Activated CD4-positive, alpha-beta T cell treated with anti-CD3 and anti-CD28 coated beads, Interleukin-2, amount 10 ng/mL, durations not matched to agents 24 days and 14 days (primary cell): Measurements from ENCODE around the gene MYEF2. TPM values are rescaled to one million over a fixed set of nuclear protein-coding genes. Genes with fewer than 3 reads are reported as not detected.

Experiments used
- DNase-seq: peaks from one replicate; pipeline ENCODE4 v3.0.0; 2022
- H3K27ac Mint-ChIP-seq: one replicate; pipeline ENCODE4 v1.8.0; 2022; ENCODE audit warnings: mild to moderate bottlenecking, mixed read lengths
- H3K27me3 Mint-ChIP-seq: one replicate; pipeline ENCODE4 v1.8.0; 2022; ENCODE audit warnings: mixed read lengths
- H3K36me3 Mint-ChIP-seq: one replicate; pipeline ENCODE4 v1.8.0; 2022; ENCODE audit warnings: low read depth, mild to moderate bottlenecking, mixed read lengths
- H3K4me1 Mint-ChIP-seq: one replicate; pipeline ENCODE4 v1.8.0; 2021; ENCODE audit warnings: mixed read lengths
- H3K4me3 Mint-ChIP-seq: one replicate; pipeline ENCODE4 v1.8.0; 2022; ENCODE audit warnings: mild to moderate bottlenecking, moderate library complexity, mixed read lengths
- H3K9me3 Mint-ChIP-seq: one replicate; pipeline ENCODE4 v1.8.0; 2021; ENCODE audit warnings: mixed read lengths
- intact Hi-C: fragments of 100-400 bp; cut with micrococcal nuclease; formaldehyde crosslinking; loops from one replicate; pipeline ENCODE4 v1.15.1; 2023
- total RNA-seq: library from RNA; stranded (reverse); gene quantifications from 2 replicates; pipeline ENCODE4 v1.2.3, GENCODE V29; 2022

Gene MYEF2
- total RNA-seq, 1 donor from 2014 or later: 27.5 TPM

GRCh38 chr15:48121849-48122248, 56.2 kb downstream of the MYEF2 start:
- Mint-ChIP-seq H3K4me3 (no peak overlapping the region), H3K36me3 (no peaks in the 10 kb centered on the region), H3K9me3 (no peaks in the 10 kb centered on the region), H3K27ac (no peak overlapping the region), H3K27me3 (peaks cover 7% of the 10 kb centered on the region), H3K4me1 (no peaks in the 10 kb centered on the region)
- intact Hi-C loops: no loop called here
- no peak for DNase-seq

- intact Hi-C loops: no loop called here
- no peaks in the 10 kb centered on the region for H3K4me1 Mint-ChIP-seq
- no peak for DNase-seq
- no peaks in the 10 kb centered on the region for H3K9me3 Mint-ChIP-seq
- H3K4me3 Mint-ChIP-seq: no peak within 1 kb of the TSS
- H3K36me3 Mint-ChIP-seq: no peaks in the 10 kb centered on the region
- no peak within 1 kb of the TSS for H3K27ac Mint-ChIP-seq
- peaks cover 3% of the 10 kb centered on the region for H3K27me3 Mint-ChIP-seq
Measured at GRCh38 chr15:48120745-48121144, 57.4 kb downstream of the MYEF2 start, which contains the start of gene SLC24A5. TSS of gene SLC24A5 (plus strand) at chr15:48120990. CDS start at chr15:48121045, 55 bp downstream.

- Mint-ChIP-seq H3K4me1 (no peaks in the 10 kb centered on the region), H3K4me3 (no peak overlapping the region), H3K27ac (no peak overlapping the region), H3K36me3 (no peaks in the 10 kb centered on the region), H3K9me3 (no peaks in the 10 kb centered on the region), H3K27me3 (peaks cover 6% of the 10 kb centered on the region)
- intact Hi-C loops: no loop called here
- DNase-seq: no peak
Measured at GRCh38 chr15:48119277-48119676, 58.8 kb downstream of the MYEF2 start.

- peaks cover 13% of the 10 kb centered on the region for H3K27me3 Mint-ChIP-seq
- no peak for DNase-seq
- no peak overlapping the region for H3K4me3 Mint-ChIP-seq
- intact Hi-C loops: loop anchor here (2.0 kb wide), 1 partner anchor 139 kb away; no protein-coding TSS in a partner anchor
- H3K27ac Mint-ChIP-seq: no peak overlapping the region
- H3K9me3 Mint-ChIP-seq: no peaks in the 10 kb centered on the region
- H3K36me3 Mint-ChIP-seq: no peaks in the 10 kb centered on the region
- no peaks in the 10 kb centered on the region for H3K4me1 Mint-ChIP-seq
Measured at GRCh38 chr15:48112242-48112641, 65.9 kb downstream of the MYEF2 start.

GRCh38 chr15:48109856-48110531, 68.1 kb downstream of the MYEF2 start:
- intact Hi-C loops: loop anchor here (10.0 kb wide), 1 partner anchor 175 kb away; no protein-coding TSS in a partner anchor
- Mint-ChIP-seq H3K4me1 (no peaks in the 10 kb centered on the region), H3K27me3 (peaks cover 20% of the 10 kb centered on the region)

GRCh38 chr15:48109212-48109611, 68.9 kb downstream of the MYEF2 start:
- no peak overlapping the region for H3K4me3 Mint-ChIP-seq
- H3K36me3 Mint-ChIP-seq: no peaks in the 10 kb centered on the region
- no peak overlapping the region for H3K27ac Mint-ChIP-seq
- H3K9me3 Mint-ChIP-seq: no peaks in the 10 kb centered on the region
- no peak for DNase-seq
- H3K27me3 Mint-ChIP-seq: peaks cover 17% of the 10 kb centered on the region
- intact Hi-C loops: loop anchor here (10.0 kb wide), 1 partner anchor 176 kb away; no protein-coding TSS in a partner anchor
- no peaks in the 10 kb centered on the region for H3K4me1 Mint-ChIP-seq

More at GRCh38 chr15:48109856-48110531, 68.1 kb downstream of the MYEF2 start:
- no peak overlapping the region for H3K27ac Mint-ChIP-seq
- H3K36me3 Mint-ChIP-seq: no peaks in the 10 kb centered on the region
- DNase-seq: no peak
- no peaks in the 10 kb centered on the region for H3K9me3 Mint-ChIP-seq
- H3K4me3 Mint-ChIP-seq: no peak overlapping the region

GRCh38 chr15:48105936-48106335, 72.2 kb downstream of the MYEF2 start:
- Mint-ChIP-seq H3K27me3 (peaks cover 21% of the 10 kb centered on the region), H3K4me3 (no peak overlapping the region), H3K36me3 (no peaks in the 10 kb centered on the region), H3K4me1 (no peaks in the 10 kb centered on the region), H3K9me3 (no peaks in the 10 kb centered on the region), H3K27ac (no peak overlapping the region)
- no peak for DNase-seq
- intact Hi-C loops: loop anchor here (10.0 kb wide), 1 partner anchor 179 kb away; no protein-coding TSS in a partner anchor

- Mint-ChIP-seq H3K27me3 (peaks cover 23% of the 10 kb centered on the region), H3K4me1 (no peaks in the 10 kb centered on the region), H3K9me3 (no peaks in the 10 kb centered on the region), H3K36me3 (no peaks in the 10 kb centered on the region), H3K27ac (no peak overlapping the region), H3K4me3 (no peak overlapping the region)
- DNase-seq: no peak
- intact Hi-C loops: loop anchor here (10.0 kb wide), 1 partner anchor 181 kb away; no protein-coding TSS in a partner anchor
Measured at GRCh38 chr15:48103647-48104046, 74.4 kb downstream of the MYEF2 start.

- H3K4me3 Mint-ChIP-seq: no peak overlapping the region
- H3K36me3 Mint-ChIP-seq: no peaks in the 10 kb centered on the region
- no peaks in the 10 kb centered on the region for H3K9me3 Mint-ChIP-seq
- no peaks in the 10 kb centered on the region for H3K4me1 Mint-ChIP-seq
- intact Hi-C loops: loop anchor here (10.0 kb wide), 1 partner anchor 183 kb away; no protein-coding TSS in a partner anchor
- H3K27me3 Mint-ChIP-seq: peaks cover 21% of the 10 kb centered on the region
- no peak for DNase-seq
- H3K27ac Mint-ChIP-seq: no peak overlapping the region
Measured at GRCh38 chr15:48102167-48102566, 75.9 kb downstream of the MYEF2 start.

- Mint-ChIP-seq H3K4me3 (no peak overlapping the region), H3K36me3 (no peaks in the 10 kb centered on the region), H3K27me3 (peaks cover 17% of the 10 kb centered on the region), H3K9me3 (no peaks in the 10 kb centered on the region), H3K27ac (no peak overlapping the region), H3K4me1 (no peaks in the 10 kb centered on the region)
- intact Hi-C loops: loop anchor here (10.0 kb wide), 1 partner anchor 183 kb away; no protein-coding TSS in a partner anchor
- DNase-seq: no peak
Measured at GRCh38 chr15:48101376-48101961, 76.6 kb downstream of the MYEF2 start.

- no peak overlapping the region for H3K4me3 Mint-ChIP-seq
- peaks cover 8% of the 10 kb centered on the region for H3K27me3 Mint-ChIP-seq
- H3K4me1 Mint-ChIP-seq: no peaks in the 10 kb centered on the region
- no peaks in the 10 kb centered on the region for H3K36me3 Mint-ChIP-seq
- no peak overlapping the region for H3K27ac Mint-ChIP-seq
- no peak for DNase-seq
- intact Hi-C loops: no loop called here
- no peaks in the 10 kb centered on the region for H3K9me3 Mint-ChIP-seq
Measured at GRCh38 chr15:48097264-48097663, 80.8 kb downstream of the MYEF2 start.

GRCh38 chr15:48096813-48097212, 81.3 kb downstream of the MYEF2 start:
- H3K27ac Mint-ChIP-seq: no peak overlapping the region
- H3K4me1 Mint-ChIP-seq: no peaks in the 10 kb centered on the region
- no peak for DNase-seq
- intact Hi-C loops: no loop called here
- H3K4me3 Mint-ChIP-seq: no peak overlapping the region
- H3K27me3 Mint-ChIP-seq: peaks cover 7% of the 10 kb centered on the region
- H3K36me3 Mint-ChIP-seq: no peaks in the 10 kb centered on the region
- H3K9me3 Mint-ChIP-seq: no peaks in the 10 kb centered on the region

GRCh38 chr15:48096355-48096786, 81.7 kb downstream of the MYEF2 start:
- no peak overlapping the region for H3K4me3 Mint-ChIP-seq
- no peaks in the 10 kb centered on the region for H3K9me3 Mint-ChIP-seq
- intact Hi-C loops: no loop called here
- H3K27me3 Mint-ChIP-seq: peaks cover 7% of the 10 kb centered on the region
- H3K27ac Mint-ChIP-seq: no peak overlapping the region
- no peaks in the 10 kb centered on the region for H3K4me1 Mint-ChIP-seq
- DNase-seq: no peak
- H3K36me3 Mint-ChIP-seq: no peaks in the 10 kb centered on the region

GRCh38 chr15:48091522-48091921, 86.6 kb downstream of the MYEF2 start:
- Mint-ChIP-seq H3K9me3 (no peaks in the 10 kb centered on the region), H3K36me3 (no peaks in the 10 kb centered on the region), H3K4me1 (no peaks in the 10 kb centered on the region), H3K27me3 (peaks cover 4% of the 10 kb centered on the region), H3K27ac (no peak overlapping the region), H3K4me3 (no peak overlapping the region)
- DNase-seq: no peak
- intact Hi-C loops: no loop called here
